ENCODE measurements around the gene SATL1. TPM values are rescaled to one million over a fixed set of nuclear protein-coding genes. Genes with fewer than 3 reads are reported as not detected.
A peak's percentile ranks its signal among the peaks of the same experiment; 100 is the strongest.

SATL1 gene
- total RNA-seq, 3 donors from 2014 or later = 0.15 TPM; not detected in 2

GRCh38 chrX:85112293-85112692 lies 131.3 kb downstream of the SATL1 start:
- TF ChIP-seq CTCF (IDR thresholded peaks at IDR 0.05) (no peak), POLR2AphosphoS5 (IDR thresholded peaks at IDR 0.05) (no peak), POLR2A (IDR thresholded peaks at IDR 0.05) (no peak)
- Histone ChIP-seq H3K4me3 (no peak overlapping the region), H3K36me3 (no peaks in the 10 kb centered on the region), H3K9me3 (no peaks in the 10 kb centered on the region), H3K27ac (no peak overlapping the region), H3K4me1 (no peaks in the 10 kb centered on the region), H3K27me3 (peaks cover 0 to 23% of the 10 kb centered on the region in 2 donors)
- intact Hi-C loops (cut with DNase I; ENCODE audit: low total_unique reads) = no loop called here
- no peak for DNase-seq (ENCODE audit: low spot score in 2 of 2)

GRCh38 chrX:85111347-85111746 lies 132.2 kb downstream of the SATL1 start:
- H3K4me3 ChIP-seq = no peak overlapping the region
- intact Hi-C loops (cut with DNase I; ENCODE audit: low total_unique reads) = no loop called here
- no peaks in the 10 kb centered on the region for H3K4me1 ChIP-seq
- no peaks in the 10 kb centered on the region for H3K36me3 ChIP-seq
- no peaks in the 10 kb centered on the region for H3K9me3 ChIP-seq
- no peak for DNase-seq (ENCODE audit: low spot score in 2 of 2)
- no peak overlapping the region for H3K27ac ChIP-seq
- peaks cover 0 to 21% of the 10 kb centered on the region in 2 donors for H3K27me3 ChIP-seq
- TF ChIP-seq CTCF (IDR thresholded peaks at IDR 0.05) = peak in 2 of 3 donors; percentile 27 to 50
- no peak for TF ChIP-seq POLR2AphosphoS5 (IDR thresholded peaks at IDR 0.05)

- H3K27me3 ChIP-seq = peaks cover 0 to 8% of the 10 kb centered on the region in 2 donors
- TF ChIP-seq POLR2A (IDR thresholded peaks at IDR 0.05) (no peak), CTCF (IDR thresholded peaks at IDR 0.05) (no peak), POLR2AphosphoS5 (IDR thresholded peaks at IDR 0.05) (no peak)
- intact Hi-C loops (cut with DNase I; ENCODE audit: low total_unique reads) = no loop called here
- no peak overlapping the region for H3K4me3 ChIP-seq
- H3K9me3 ChIP-seq = no peaks in the 10 kb centered on the region
- no peak for DNase-seq (ENCODE audit: low spot score in 2 of 2)
- no peaks in the 10 kb centered on the region for H3K36me3 ChIP-seq
- H3K27ac ChIP-seq = no peak overlapping the region
- H3K4me1 ChIP-seq = no peaks in the 10 kb centered on the region
These were observed 134.3 kb downstream of the SATL1 start for GRCh38 chrX:85109235-85109634.

GRCh38 chrX:85108165-85108564 lies 135.4 kb downstream of the SATL1 start:
- Histone ChIP-seq H3K27me3 (peaks cover 0 to 8% of the 10 kb centered on the region in 2 donors), H3K36me3 (no peaks in the 10 kb centered on the region), H3K4me3 (no peak overlapping the region), H3K4me1 (no peaks in the 10 kb centered on the region), H3K27ac (no peak overlapping the region), H3K9me3 (no peaks in the 10 kb centered on the region)
- TF ChIP-seq CTCF (IDR thresholded peaks at IDR 0.05) = no peak
- no peak for DNase-seq (ENCODE audit: low spot score in 2 of 2)
- intact Hi-C loops (cut with DNase I; ENCODE audit: low total_unique reads) = no loop called here

- intact Hi-C loops (cut with DNase I; ENCODE audit: low total_unique reads) = no loop called here
- no peak overlapping the region for H3K27ac ChIP-seq
- no peaks in the 10 kb centered on the region for H3K4me1 ChIP-seq
- no peaks in the 10 kb centered on the region for H3K36me3 ChIP-seq
- H3K9me3 ChIP-seq = no peaks in the 10 kb centered on the region
- no peak overlapping the region for H3K4me3 ChIP-seq
- H3K27me3 ChIP-seq = peaks cover 0 to 5% of the 10 kb centered on the region in 2 donors
- no peak for DNase-seq (ENCODE audit: low spot score in 2 of 2)
- TF ChIP-seq POLR2AphosphoS5 (IDR thresholded peaks at IDR 0.05) = no peak
- TF ChIP-seq CTCF (IDR thresholded peaks at IDR 0.05) = no peak
- TF ChIP-seq POLR2A (IDR thresholded peaks at IDR 0.05) = no peak
These were observed 136.2 kb downstream of the SATL1 start for GRCh38 chrX:85107407-85107806.
